Erythroblast (primary cell): ENCODE data around the gene KATNIP.

Experiments used
- DNase-seq, 2 experiments: peaks; one replicate each; lab custom pipeline; 2025; lab: John Stamatoyannopoulos, UW
- GATA1 ChIP-seq: IDR thresholded peaks from 2 replicates; pipeline ENCODE4 v1.6.1; 2011; ENCODE audit warnings: low read depth, mild to moderate bottlenecking, control low read depth, low read length, moderate library complexity
- POLR2A ChIP-seq: IDR thresholded peaks from 2 replicates; pipeline ENCODE4 v1.6.1; 2011; ENCODE audit warnings: mild to moderate bottlenecking, low read length

The KATNIP gene

DNA sequence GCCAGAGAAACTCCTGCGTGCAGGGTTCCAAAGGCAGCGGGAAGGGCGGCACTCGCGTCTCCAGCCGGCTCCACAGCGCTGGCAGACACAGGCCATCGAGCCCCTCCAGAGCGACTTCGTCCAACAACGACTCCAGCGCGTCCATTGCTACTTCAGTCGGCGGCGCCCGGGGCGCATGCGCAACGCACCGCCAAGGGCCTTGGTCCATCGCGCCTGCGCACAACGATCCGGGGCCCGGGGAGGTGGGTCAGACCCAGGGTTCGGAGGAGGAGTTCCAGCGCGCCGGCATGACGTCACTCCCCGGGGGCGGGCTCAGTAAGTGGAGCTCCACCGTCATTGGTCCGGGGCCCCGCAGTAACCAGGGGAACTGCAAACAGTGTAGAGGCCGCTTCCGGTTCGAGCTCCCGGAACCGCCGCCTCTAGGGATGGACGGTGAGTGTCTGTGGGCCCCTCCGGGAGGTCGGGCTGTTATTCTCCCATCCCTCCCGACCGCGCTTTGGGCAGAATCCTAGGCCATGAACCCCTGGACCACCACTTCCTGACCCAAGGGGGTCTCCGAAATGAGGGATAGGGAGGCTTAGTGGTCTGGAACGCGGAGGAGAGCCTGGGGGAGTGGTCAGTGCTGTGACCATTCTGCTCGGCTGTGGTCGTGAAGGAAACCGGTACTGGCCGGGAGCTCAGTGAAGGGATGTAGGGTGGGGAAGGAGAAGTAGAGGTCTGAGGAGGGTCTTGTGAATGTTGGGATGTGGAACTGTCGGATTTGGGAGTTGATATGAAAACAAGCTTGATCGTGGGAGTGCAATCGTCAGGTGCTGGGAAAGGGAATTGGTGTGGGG is at the start of gene KATNIP, which contains the start of gene GTF3C1:
KATNIP (plus strand) TSS at position 399 of the 836 bp plus-strand sequence; CDS start at position 426, 27 bp downstream.
GTF3C1 (minus strand) TSS at position 168 of the 836 bp plus-strand sequence; CDS start at position 145, 23 bp downstream.
- TF ChIP-seq POLR2A, result peak; percentile 74
- TF ChIP-seq GATA1, result no peak

DNA sequence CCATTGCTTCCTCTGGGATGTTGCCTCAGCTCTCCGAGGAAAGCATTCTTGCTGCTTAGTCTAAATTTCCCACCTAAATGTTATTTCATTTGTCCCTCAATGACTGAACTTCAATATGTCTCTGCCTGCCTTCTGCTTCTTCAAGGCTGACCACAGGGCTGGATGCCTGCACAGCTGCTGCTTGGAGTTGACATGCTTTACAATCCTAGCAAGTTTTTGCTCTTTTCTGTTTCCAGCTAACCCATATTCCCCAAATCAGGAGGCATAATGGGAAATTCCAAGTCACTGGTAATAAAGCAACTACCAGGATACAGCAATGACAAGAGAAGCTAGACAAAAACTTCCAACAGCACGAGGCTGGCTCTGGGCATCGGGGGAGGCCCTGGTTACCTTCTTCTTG is 49.1 kb upstream of the KATNIP start:
- TF ChIP-seq POLR2A, result no peak
- TF ChIP-seq GATA1, result no peak
- DNase-seq, result no peak

More for the DNA sequence above, at the start of gene KATNIP, which contains the start of gene GTF3C1:
- DNase-seq, result peak; percentile 99 to 100

DNA sequence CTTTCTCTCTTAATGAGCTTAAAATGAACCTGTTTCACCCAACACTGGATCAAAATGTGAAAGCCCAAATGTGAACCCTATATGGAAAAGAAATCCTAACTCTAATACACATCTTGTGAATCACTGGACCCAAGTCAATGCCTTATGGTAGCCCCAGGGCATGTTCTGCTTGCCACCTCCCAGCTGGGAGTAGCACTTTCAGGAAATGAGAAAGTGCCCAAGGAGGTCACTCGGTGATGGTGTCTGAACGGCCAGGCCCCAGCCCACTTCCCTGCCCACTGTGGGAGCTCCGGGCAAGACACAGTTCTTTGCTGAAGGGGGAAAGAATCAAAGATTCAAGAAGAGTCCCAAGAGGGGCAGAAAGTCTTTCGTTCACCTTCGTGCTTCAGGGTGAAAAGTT is 46.3 kb upstream of the KATNIP start:
- TF ChIP-seq GATA1, result no peak
- no peak for TF ChIP-seq POLR2A
- no peak for DNase-seq

GRCh38 chr16:27505297-27506236 is 44.4 kb upstream of the KATNIP start:
- TF ChIP-seq POLR2A (no peak), GATA1 (no peak)
- DNase-seq, result no peak

- DNase-seq, result no peak
- no peak for TF ChIP-seq GATA1
- no peak for TF ChIP-seq POLR2A
Observed at GRCh38 chr16:27506771-27507170, 43.2 kb upstream of the KATNIP start.

DNA sequence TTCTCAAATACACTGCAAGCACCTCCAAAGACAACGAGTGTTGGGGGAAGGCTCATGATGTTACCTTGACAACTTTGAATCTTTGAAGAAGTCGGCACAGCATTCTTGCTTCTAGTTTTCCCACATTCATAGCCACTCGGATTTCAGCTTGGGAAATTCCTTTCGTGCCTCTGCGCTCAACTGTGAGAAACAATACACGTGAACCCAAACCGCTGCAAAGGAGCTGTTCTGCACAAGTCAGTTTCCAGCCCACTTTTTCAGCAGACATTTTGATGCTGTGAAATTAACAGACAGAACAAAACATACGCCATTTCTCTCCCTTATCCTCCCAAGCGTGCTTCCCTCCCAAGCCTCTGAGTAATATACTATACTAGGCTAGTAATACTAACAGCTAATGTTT is 41.5 kb upstream of the KATNIP start:
- TF ChIP-seq POLR2A, result no peak
- TF ChIP-seq GATA1, result no peak
- DNase-seq, result no peak

- DNase-seq, result no peak
- TF ChIP-seq GATA1 (no peak), POLR2A (no peak)
Observed at GRCh38 chr16:27511657-27512448, 38.1 kb upstream of the KATNIP start.

- TF ChIP-seq GATA1 (no peak), POLR2A (no peak)
- no peak for DNase-seq
Observed at GRCh38 chr16:27514806-27515205, 35.1 kb upstream of the KATNIP start.

- DNase-seq, result peak; percentile 24 to 38
- TF ChIP-seq POLR2A (no peak), GATA1 (no peak)
Observed at GRCh38 chr16:27515874-27516353, 34.0 kb upstream of the KATNIP start.

- DNase-seq, result no peak
- TF ChIP-seq GATA1 (no peak), POLR2A (no peak)
Observed at GRCh38 chr16:27516365-27516764, 33.6 kb upstream of the KATNIP start.

- TF ChIP-seq GATA1, result no peak
- no peak for DNase-seq
Observed at GRCh38 chr16:27517664-27518063, 32.3 kb upstream of the KATNIP start.

DNA sequence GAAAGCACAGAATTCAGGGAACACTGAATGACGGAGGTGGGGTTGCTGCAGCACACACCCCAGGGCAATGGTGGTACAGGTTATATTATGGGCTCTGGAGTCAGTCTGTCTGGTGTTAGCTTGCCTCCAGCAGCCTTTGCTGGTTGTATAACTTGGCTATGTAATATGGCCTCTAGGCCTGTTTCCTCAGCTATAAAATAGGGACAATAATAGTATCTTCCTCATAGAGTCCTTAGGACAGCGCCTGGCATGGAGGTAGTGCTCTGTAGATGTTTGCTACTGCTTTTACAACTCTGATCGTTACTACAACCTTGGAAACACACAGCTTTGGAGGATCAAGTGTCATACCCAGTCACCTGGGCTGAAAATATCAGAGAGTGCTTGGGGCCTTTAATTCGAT is 31.7 kb upstream of the KATNIP start:
- no peak for DNase-seq
- TF ChIP-seq GATA1 (no peak), POLR2A (no peak)
